Measurements from ENCODE around the gene MAZ.
"Not testable (repeated sequence)": the region's sequence is repeated elsewhere in the genome, so short reads cannot be mapped to it uniquely, and the experiment has no call there.

The MAZ gene

GRCh38 chr16:29770250-29770929 is 35.9 kb upstream of the MAZ start:
- Mint-ChIP-seq H3K9me3 (no peaks in the 10 kb centered on the region), H3K4me3 (no peak overlapping the region), H3K36me3 (ENCODE audit: insufficient read depth) (no peaks in the 10 kb centered on the region), H3K27ac (ENCODE audit: low read depth) (no peak overlapping the region), H3K4me1 (peaks cover 17% of the 10 kb centered on the region), H3K27me3 (no peaks in the 10 kb centered on the region)
- DNase-seq (ENCODE audit: low spot score in 2 of 2) (no peak), ATAC-seq (replicated peaks; ENCODE audit: extremely low read depth, poor library complexity, severe bottlenecking) (no peak)

DNA sequence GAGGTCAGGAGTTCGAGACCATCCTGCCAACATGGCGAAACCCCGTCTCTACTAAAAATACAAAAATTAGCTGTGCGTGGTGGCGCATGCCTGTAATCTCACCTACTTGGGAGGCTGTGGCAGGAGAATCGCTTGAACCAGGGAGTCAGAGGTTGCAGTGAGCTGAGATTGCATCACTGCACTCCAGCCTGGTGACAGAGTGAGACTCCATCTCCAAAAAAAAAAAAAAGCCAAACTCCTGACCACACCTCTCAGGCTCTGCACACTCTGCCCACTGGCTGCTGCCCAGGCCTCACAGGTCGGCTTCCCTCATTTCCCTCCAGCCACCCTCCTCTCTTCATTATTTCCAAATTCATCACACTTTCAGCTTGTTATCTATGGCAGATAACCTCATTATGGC is 34.0 kb upstream of the MAZ start:
- ATAC-seq (replicated peaks; ENCODE audit: extremely low read depth, poor library complexity, severe bottlenecking); H3K27me3 Mint-ChIP-seq; DNase-seq (ENCODE audit: low spot score in 2 of 2); H3K4me3 Mint-ChIP-seq; H3K36me3 Mint-ChIP-seq (ENCODE audit: insufficient read depth); H3K9me3 Mint-ChIP-seq; H3K27ac Mint-ChIP-seq (ENCODE audit: low read depth): not testable (repeated sequence)
- peaks cover 17% of the 10 kb centered on the region for H3K4me1 Mint-ChIP-seq

DNA sequence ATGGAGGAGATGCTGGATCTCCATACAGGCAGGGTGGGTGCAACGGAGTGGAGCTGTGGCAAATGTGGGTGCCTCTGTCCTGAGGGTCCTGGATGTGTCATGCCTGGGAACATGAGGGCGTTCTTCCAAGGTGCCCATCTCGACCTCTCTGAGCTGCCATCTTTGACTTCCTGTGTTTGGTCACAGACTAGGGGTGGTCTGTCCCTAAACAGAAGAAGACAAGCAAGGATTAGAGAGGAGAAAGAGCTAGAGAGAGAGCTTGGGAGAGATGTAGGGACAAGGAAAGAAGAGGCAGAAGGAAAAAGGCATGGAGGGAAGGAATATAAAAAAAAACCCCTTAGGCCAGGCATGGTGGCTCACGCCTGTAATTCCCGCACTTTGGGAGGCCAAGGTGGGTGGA is 31.6 kb upstream of the MAZ start:
- H3K4me1 Mint-ChIP-seq = peaks cover 17% of the 10 kb centered on the region
- ATAC-seq (replicated peaks; ENCODE audit: extremely low read depth, poor library complexity, severe bottlenecking) = no peak
- no peak overlapping the region for H3K4me3 Mint-ChIP-seq
- H3K36me3 Mint-ChIP-seq (ENCODE audit: insufficient read depth) = peaks cover 2% of the 10 kb centered on the region
- H3K9me3 Mint-ChIP-seq = no peaks in the 10 kb centered on the region
- no peak for DNase-seq (ENCODE audit: low spot score in 2 of 2)
- no peaks in the 10 kb centered on the region for H3K27me3 Mint-ChIP-seq
- no peak overlapping the region for H3K27ac Mint-ChIP-seq (ENCODE audit: low read depth)

- Mint-ChIP-seq H3K9me3 (no peaks in the 10 kb centered on the region), H3K36me3 (ENCODE audit: insufficient read depth) (peaks cover 2% of the 10 kb centered on the region), H3K27me3 (no peaks in the 10 kb centered on the region), H3K4me1 (peaks cover 17% of the 10 kb centered on the region), H3K4me3 (no peak overlapping the region), H3K27ac (ENCODE audit: low read depth) (no peak overlapping the region)
- ATAC-seq (replicated peaks; ENCODE audit: extremely low read depth, poor library complexity, severe bottlenecking) = no peak
- no peak for DNase-seq (ENCODE audit: low spot score in 2 of 2)
These were observed 30.5 kb upstream of the MAZ start for GRCh38 chr16:29775742-29776408.

GRCh38 chr16:29777576-29778350 is 28.6 kb upstream of the MAZ start, which contains the start of gene ZG16:
Gene ZG16 (plus strand): TSS chr16:29778256. CDS start chr16:29779267, 1,011 bp downstream.
- H3K4me3 Mint-ChIP-seq = no peak within 1 kb of the TSS
- H3K9me3 Mint-ChIP-seq = no peaks in the 10 kb centered on the region
- DNase-seq (ENCODE audit: low spot score in 2 of 2) (no peak), ATAC-seq (replicated peaks; ENCODE audit: extremely low read depth, poor library complexity, severe bottlenecking) (no peak)
- no peak within 1 kb of the TSS for H3K27ac Mint-ChIP-seq (ENCODE audit: low read depth)
- H3K36me3 Mint-ChIP-seq (ENCODE audit: insufficient read depth) = peaks cover 2% of the 10 kb centered on the region
- H3K27me3 Mint-ChIP-seq = no peaks in the 10 kb centered on the region
- H3K4me1 Mint-ChIP-seq = peaks cover 17% of the 10 kb centered on the region

DNA sequence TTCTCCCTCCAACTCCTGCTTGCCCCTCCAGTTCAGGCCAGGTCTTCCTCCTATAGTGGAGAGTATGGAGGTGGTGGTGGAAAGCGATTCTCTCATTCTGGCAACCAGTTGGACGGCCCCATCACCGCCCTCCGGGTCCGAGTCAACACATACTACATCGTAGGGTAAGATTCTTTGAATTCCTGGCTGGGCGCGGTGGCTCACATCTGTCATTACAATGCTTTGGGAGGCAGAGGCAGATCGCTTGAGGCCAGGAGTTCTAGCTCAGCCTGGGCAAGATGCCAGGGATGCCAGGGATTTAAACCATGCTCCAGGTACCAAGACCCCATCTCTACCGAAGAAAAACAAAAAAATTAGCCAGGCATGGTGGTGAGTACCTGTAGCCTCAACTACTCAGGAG is 26.9 kb upstream of the MAZ start:
- DNase-seq (ENCODE audit: low spot score in 2 of 2) (no peak), ATAC-seq (replicated peaks; ENCODE audit: extremely low read depth, poor library complexity, severe bottlenecking) (no peak)
- H3K27ac Mint-ChIP-seq (ENCODE audit: low read depth) = no peak overlapping the region
- H3K27me3 Mint-ChIP-seq = no peaks in the 10 kb centered on the region
- H3K4me1 Mint-ChIP-seq = peaks cover 11% of the 10 kb centered on the region
- peaks cover 2% of the 10 kb centered on the region for H3K36me3 Mint-ChIP-seq (ENCODE audit: insufficient read depth)
- H3K4me3 Mint-ChIP-seq = no peak overlapping the region
- H3K9me3 Mint-ChIP-seq = no peaks in the 10 kb centered on the region

DNA sequence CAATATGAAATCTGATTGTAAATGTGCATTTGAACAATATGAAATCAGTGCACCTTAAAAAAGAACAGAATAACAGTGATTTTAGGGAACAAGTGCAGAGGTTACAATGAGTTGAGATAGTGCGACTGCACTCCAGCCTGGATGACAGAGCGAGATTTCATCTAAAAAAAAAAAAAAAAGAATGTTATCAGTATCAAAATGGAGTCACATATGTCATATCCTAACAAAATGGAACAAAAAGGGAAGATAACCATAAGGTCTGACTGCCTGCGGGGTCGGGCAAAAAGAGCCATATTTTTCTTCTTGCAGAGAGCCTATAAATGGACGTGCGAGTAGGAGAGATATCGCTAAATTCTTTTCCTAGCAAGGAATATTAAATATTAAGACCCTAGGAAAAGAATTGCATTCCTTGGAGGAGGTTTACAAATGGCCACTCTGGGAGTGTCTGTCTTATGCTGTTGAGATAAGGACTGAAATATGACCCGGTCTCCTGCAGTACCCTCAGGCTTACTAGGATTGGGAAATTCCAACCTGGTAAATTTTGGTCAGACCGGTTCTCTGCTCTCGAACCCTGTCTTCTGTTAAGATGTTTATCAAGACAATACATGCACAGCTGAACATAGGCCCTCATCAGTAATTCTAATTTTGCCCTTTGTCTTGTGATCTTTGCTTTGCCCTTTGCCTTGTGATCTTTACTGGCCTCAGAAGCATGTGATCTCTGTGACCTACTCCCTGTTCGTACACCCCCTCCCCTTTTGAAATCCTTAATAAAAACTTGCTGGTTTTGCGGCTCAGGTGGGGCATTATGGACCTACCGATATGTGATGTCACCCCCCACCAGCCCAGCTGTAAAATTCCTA is 23.0 kb upstream of the MAZ start:
- not testable (repeated sequence) for ATAC-seq (replicated peaks; ENCODE audit: extremely low read depth, poor library complexity, severe bottlenecking); H3K4me1 Mint-ChIP-seq; H3K9me3 Mint-ChIP-seq; H3K27ac Mint-ChIP-seq (ENCODE audit: low read depth); H3K4me3 Mint-ChIP-seq; H3K27me3 Mint-ChIP-seq; DNase-seq (ENCODE audit: low spot score in 2 of 2); H3K36me3 Mint-ChIP-seq (ENCODE audit: insufficient read depth)

DNA sequence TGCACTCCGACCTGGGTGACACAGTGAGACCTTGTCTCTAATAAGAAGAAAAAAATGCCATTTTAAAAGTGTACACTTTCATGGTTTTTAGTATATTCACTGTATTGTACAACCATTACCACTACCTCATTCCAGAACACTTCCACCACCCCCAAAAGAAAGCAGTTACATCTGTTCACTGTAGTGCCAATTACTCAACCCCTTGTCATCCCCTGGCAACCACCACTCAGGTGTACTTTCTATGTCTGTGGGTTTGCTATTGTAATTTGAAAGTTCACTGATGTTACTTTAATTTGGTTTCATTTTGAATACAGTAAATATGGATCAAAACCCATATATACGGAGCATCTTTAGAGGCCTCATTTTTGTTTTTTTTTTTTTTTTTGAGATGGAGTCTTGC is 22.2 kb upstream of the MAZ start:
- H3K4me3 Mint-ChIP-seq = no peak overlapping the region
- no peaks in the 10 kb centered on the region for H3K27me3 Mint-ChIP-seq
- peaks cover 2% of the 10 kb centered on the region for H3K36me3 Mint-ChIP-seq (ENCODE audit: insufficient read depth)
- peaks cover 7% of the 10 kb centered on the region for H3K4me1 Mint-ChIP-seq
- DNase-seq (ENCODE audit: low spot score in 2 of 2) (no peak), ATAC-seq (replicated peaks; ENCODE audit: extremely low read depth, poor library complexity, severe bottlenecking) (peak; percentile 44)
- no peaks in the 10 kb centered on the region for H3K9me3 Mint-ChIP-seq
- no peak overlapping the region for H3K27ac Mint-ChIP-seq (ENCODE audit: low read depth)

GRCh38 chr16:29784901-29785500 is 21.3 kb upstream of the MAZ start:
- Mint-ChIP-seq H3K36me3 (ENCODE audit: insufficient read depth) (peaks cover 2% of the 10 kb centered on the region), H3K9me3 (no peaks in the 10 kb centered on the region), H3K4me1 (peaks cover 9% of the 10 kb centered on the region), H3K27me3 (no peaks in the 10 kb centered on the region), H3K27ac (ENCODE audit: low read depth) (no peak overlapping the region), H3K4me3 (peak overlapping the region; percentile 66)
- ATAC-seq (replicated peaks; ENCODE audit: extremely low read depth, poor library complexity, severe bottlenecking) = peak; percentile 83
- peak; percentile 60 to 65 for DNase-seq (ENCODE audit: low spot score in 2 of 2)

- not testable (repeated sequence) for H3K27me3 Mint-ChIP-seq; H3K9me3 Mint-ChIP-seq; H3K36me3 Mint-ChIP-seq (ENCODE audit: insufficient read depth); ATAC-seq (replicated peaks; ENCODE audit: extremely low read depth, poor library complexity, severe bottlenecking); DNase-seq (ENCODE audit: low spot score in 2 of 2); H3K27ac Mint-ChIP-seq (ENCODE audit: low read depth); H3K4me3 Mint-ChIP-seq
- H3K4me1 Mint-ChIP-seq = peaks cover 29% of the 10 kb centered on the region
These were observed 19.2 kb upstream of the MAZ start for GRCh38 chr16:29787155-29787554.

- H3K27ac Mint-ChIP-seq (ENCODE audit: low read depth) = peak overlapping the region; percentile 92
- ATAC-seq (replicated peaks; ENCODE audit: extremely low read depth, poor library complexity, severe bottlenecking) = no peak
- peak overlapping the region; percentile 97 for H3K4me3 Mint-ChIP-seq
- H3K36me3 Mint-ChIP-seq (ENCODE audit: insufficient read depth) = peaks cover 15% of the 10 kb centered on the region
- H3K27me3 Mint-ChIP-seq = no peaks in the 10 kb centered on the region
- no peaks in the 10 kb centered on the region for H3K9me3 Mint-ChIP-seq
- no peak for DNase-seq (ENCODE audit: low spot score in 2 of 2)
- peaks cover 47% of the 10 kb centered on the region for H3K4me1 Mint-ChIP-seq
These were observed 16.6 kb upstream of the MAZ start for GRCh38 chr16:29789775-29790182.
